Upper lobe of left lung (tissue), 6 donors: ENCODE results near the gene SNAPC1. TPM values are rescaled to one million over a fixed set of nuclear protein-coding genes. Genes with fewer than 3 reads are reported as not detected.

Source experiments
- ATAC-seq, 2 donors: fragments of 200-7000 bp; cut with Tn5 transposase; one replicate each; pipeline ENCODE4 v1.9.1; 2022; ENCODE audit warnings: mild to moderate bottlenecking in 2 of 2, moderate library complexity in 2 of 2; ENCODE audit not compliant: low FRiP score in 2 of 2
- DNase-seq, 2 donors: peaks; one replicate each; pipeline ENCODE4 v3.0.0-alpha.2; 2019 to 2020
- H3K27ac ChIP-seq, 4 donors: fragments of 200-600 bp; sonication (generic); one replicate each; pipeline ENCODE4 v1.5.1; 2016 to 2019
- H3K27me3 ChIP-seq, 4 donors: fragments of 200-600 bp; sonication (generic); one replicate each; pipeline ENCODE4 v1.5.1; 2017 to 2019
- H3K36me3 ChIP-seq, 4 donors: fragments of 200-600 bp; sonication (generic); one replicate each; pipeline ENCODE4 v1.5.1; 2016 to 2019
- H3K4me1 ChIP-seq, 4 donors: fragments of 200-600 bp; sonication (generic); one replicate each; pipeline ENCODE4 v1.5.1; 2018 to 2019
- H3K4me3 ChIP-seq, 4 donors: fragments of 200-600 bp; sonication (generic); one replicate each; pipeline ENCODE4 v1.5.1; 2017 to 2019; ENCODE audit warnings: mild to moderate bottlenecking in 2 of 4, moderate library complexity in 1 of 4
- H3K9me3 ChIP-seq, 4 donors: fragments of 200-600 bp; sonication (generic); one replicate each; pipeline ENCODE4 v1.5.1; 2018 to 2019
- EP300 ChIP-seq, 4 donors: sonication (generic); formaldehyde crosslinking; IDR thresholded peaks; one replicate each; pipeline ENCODE4 v1.5.1; 2017; ENCODE audit warnings: antibody characterized with exemption in 4 of 4, control low read depth in 2 of 4
- POLR2A ChIP-seq, 4 donors: fragments of 450-650 bp; IDR thresholded peaks; one replicate each; pipeline ENCODE4 v1.5.1; 2016 to 2017; ENCODE audit warnings: antibody characterized with exemption in 4 of 4, mild to moderate bottlenecking in 2 of 4
- POLR2AphosphoS5 ChIP-seq, 2 donors: sonication (generic); formaldehyde crosslinking; IDR thresholded peaks; one replicate each; pipeline ENCODE4 v1.5.1; 2017; ENCODE audit warnings: antibody characterized with exemption in 2 of 2
- WGBS, 2 donors: methylation state at CpG; one replicate each; pipeline ENCODE4 v1.1.5; 2017 to 2018; 5-methylcytosine and 5-hydroxymethylcytosine counted together
- total RNA-seq, 6 donors: library from RNA; depleted of rRNA in 4 of 6; stranded (reverse); fragments of >200 nt in 4 of 6; gene quantifications; one replicate each; pipeline versions ENCODE4 v1.1.0 to v1.2.1, GENCODE V29; 2016 to 2021
- TF ChIP-seq, protein P1 (sequence below), 6 experiments: fragments of 450-650 bp in 4 of 6; fragments of 200-600 bp in 2 of 6; sonication (generic) in 2 of 6; IDR thresholded peaks; one replicate each; pipeline ENCODE4 v1.5.1; 2016 to 2019; ENCODE audit warnings: antibody characterized with exemption in 6 of 6
- donor health status: DM: no; HTN: no; CAD: no; lungs with moderate emphysema.
- donor health status: DM: no; HTN: yes; CAD: no; lungs with severe emphysema.

The SNAPC1 gene
- total RNA-seq, 6 donors from 2014 or later = 4.2 to 8.9 (median 4.7) TPM

DNA sequence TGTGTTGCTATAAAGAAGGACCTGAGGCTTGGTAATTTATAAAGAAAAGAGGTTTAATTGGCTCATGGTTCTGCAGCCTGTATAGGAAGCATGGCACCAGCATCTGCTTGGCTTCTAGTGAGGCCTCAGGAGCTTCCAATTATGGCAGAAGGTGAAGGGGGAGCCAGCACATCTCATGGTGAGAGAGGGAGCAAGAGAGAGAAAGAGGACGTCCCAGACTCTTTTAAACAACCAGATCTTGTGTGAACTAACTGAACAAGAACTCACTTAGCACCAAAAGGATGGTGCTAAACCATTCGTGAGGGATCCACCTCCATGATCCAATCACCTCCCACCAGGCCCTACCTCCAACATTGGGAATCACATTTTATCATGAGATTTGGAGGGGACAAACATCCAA is 6.1 kb upstream of the SNAPC1 start:
- DNase-seq (no peak), ATAC-seq (no peak)
- Histone ChIP-seq H3K27me3 (no peaks in the 10 kb centered on the region), H3K4me3 (no peak overlapping the region), H3K4me1 (peaks cover 5 to 12% (median 7%) of the 10 kb centered on the region in 4 donors), H3K27ac (no peak overlapping the region), H3K36me3 (no peaks in the 10 kb centered on the region), H3K9me3 (no peaks in the 10 kb centered on the region)
- 79 to 84% methylated on average over 2 of the region's 2 CpGs for WGBS, 2 donors
- no peak for TF ChIP-seq EP300 (IDR thresholded peaks at IDR 0.05)
- TF ChIP-seq POLR2AphosphoS5 (IDR thresholded peaks at IDR 0.05) = no peak
- TF ChIP-seq POLR2A (IDR thresholded peaks at IDR 0.05) = no peak
- TF ChIP-seq, protein P1, sequence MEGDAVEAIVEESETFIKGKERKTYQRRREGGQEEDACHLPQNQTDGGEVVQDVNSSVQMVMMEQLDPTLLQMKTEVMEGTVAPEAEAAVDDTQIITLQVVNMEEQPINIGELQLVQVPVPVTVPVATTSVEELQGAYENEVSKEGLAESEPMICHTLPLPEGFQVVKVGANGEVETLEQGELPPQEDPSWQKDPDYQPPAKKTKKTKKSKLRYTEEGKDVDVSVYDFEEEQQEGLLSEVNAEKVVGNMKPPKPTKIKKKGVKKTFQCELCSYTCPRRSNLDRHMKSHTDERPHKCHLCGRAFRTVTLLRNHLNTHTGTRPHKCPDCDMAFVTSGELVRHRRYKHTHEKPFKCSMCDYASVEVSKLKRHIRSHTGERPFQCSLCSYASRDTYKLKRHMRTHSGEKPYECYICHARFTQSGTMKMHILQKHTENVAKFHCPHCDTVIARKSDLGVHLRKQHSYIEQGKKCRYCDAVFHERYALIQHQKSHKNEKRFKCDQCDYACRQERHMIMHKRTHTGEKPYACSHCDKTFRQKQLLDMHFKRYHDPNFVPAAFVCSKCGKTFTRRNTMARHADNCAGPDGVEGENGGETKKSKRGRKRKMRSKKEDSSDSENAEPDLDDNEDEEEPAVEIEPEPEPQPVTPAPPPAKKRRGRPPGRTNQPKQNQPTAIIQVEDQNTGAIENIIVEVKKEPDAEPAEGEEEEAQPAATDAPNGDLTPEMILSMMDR (IDR thresholded peaks at IDR 0.05) = no peak

DNA sequence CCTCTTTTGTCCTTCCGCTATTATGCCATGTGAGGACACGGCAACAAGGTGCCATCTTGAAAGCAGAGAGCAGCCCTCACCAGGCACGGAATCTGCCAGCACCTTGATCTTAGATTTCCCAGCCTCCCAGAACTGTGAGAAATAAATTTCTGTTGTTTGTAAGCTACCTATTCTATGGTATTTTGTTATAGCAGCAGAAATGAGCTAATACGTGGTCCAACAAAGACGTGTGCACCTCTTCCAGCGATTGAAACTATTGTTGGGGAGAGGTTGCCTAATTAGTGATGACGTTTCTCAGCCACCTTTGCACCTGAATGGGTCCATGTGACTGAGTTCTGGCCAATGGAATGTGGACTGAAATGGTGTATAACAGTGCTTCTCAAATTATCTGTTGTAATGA is 2.3 kb upstream of the SNAPC1 start:
- H3K9me3 ChIP-seq = no peaks in the 10 kb centered on the region
- DNase-seq (no peak), ATAC-seq (no peak)
- no peak overlapping the region for H3K27ac ChIP-seq
- no peak for TF ChIP-seq EP300 (IDR thresholded peaks at IDR 0.05)
- TF ChIP-seq POLR2AphosphoS5 (IDR thresholded peaks at IDR 0.05) = no peak
- no peak for TF ChIP-seq POLR2A (IDR thresholded peaks at IDR 0.05)
- TF ChIP-seq, protein P1 (IDR thresholded peaks at IDR 0.05) = no peak
- peaks cover 4 to 24% (median 14%) of the 10 kb centered on the region in 4 donors for H3K4me1 ChIP-seq
- no peaks in the 10 kb centered on the region for H3K36me3 ChIP-seq
- H3K4me3 ChIP-seq = no peak overlapping the region
- 83 to 95% methylated on average over 7 of the region's 7 CpGs for WGBS, 2 donors
- no peaks in the 10 kb centered on the region for H3K27me3 ChIP-seq

DNA sequence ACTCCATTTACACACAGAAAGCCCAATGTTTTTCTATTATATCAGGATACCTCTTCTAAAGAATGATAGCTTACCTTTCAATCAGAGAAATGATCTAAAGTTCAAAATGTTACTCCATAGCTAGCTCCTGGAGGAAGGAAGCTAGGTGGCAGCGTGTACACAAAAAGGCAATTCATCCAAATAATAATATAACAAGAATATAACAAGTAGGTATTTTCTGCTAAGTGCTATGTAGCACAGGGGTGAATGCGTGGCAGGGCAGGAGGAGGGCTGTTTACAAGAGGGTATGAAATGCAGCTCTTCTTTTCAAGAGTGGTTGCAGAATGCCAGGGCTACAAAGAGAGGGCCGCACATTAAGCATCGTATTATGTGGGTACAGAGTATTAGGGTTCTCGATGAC is 663 bp upstream of the SNAPC1 start:
- Histone ChIP-seq H3K27ac (peak overlapping the region; percentile 84 to 94 (median 90)), H3K27me3 (no peaks in the 10 kb centered on the region), H3K4me1 (peaks cover 7 to 26% (median 18%) of the 10 kb centered on the region in 4 donors), H3K9me3 (no peaks in the 10 kb centered on the region), H3K4me3 (peak overlapping the region in 3 of 4 donors; percentile 70 to 95 (median 93)), H3K36me3 (no peaks in the 10 kb centered on the region)
- TF ChIP-seq POLR2AphosphoS5 (IDR thresholded peaks at IDR 0.05) (no peak), EP300 (IDR thresholded peaks at IDR 0.05) (no peak), POLR2A (IDR thresholded peaks at IDR 0.05) (no peak)
- TF ChIP-seq, protein P1 (IDR thresholded peaks at IDR 0.05) = no peak
- DNase-seq (no peak), ATAC-seq (peak in 1 of 2 donors; percentile 1)
- WGBS, 2 donors = 55 to 63% methylated on average over 5 of the region's 5 CpGs

DNA sequence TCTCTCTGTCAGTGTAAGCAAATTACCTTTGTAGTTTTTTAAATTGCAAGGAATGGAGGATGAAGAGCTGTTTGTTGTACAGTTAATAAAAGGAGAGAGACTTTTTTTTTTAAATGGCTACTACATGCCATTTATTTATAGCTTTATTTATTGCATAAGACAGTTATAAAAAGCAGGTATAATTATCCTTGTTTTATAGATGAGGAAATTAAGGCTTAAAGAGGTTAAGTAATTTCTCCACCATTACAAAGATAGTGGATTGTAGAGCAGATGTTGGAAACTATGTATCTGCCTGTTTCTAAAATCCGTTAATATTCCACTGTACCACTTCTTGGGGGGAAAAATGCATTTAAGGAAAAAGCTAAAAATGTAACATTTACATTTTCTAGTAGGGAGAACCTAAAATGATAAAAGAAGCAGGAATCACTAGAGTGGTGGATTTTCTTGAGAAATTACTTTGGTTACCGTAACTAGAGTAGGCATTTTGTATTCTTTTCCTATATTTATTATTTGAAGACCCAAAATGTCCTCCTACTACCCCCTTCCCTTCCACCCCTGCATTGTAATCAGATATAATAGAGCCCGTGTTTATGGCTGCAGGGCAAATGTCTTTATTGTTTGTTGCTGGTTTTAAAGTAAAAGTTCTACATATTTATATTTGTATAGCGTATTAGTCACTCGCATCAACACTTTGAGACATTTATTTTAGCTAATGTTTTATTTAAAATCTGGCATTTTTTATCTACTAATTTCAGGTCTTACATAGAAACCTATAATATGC is 2.3 kb downstream of the SNAPC1 start:
- Histone ChIP-seq H3K9me3 (no peaks in the 10 kb centered on the region), H3K4me1 (peaks cover 7 to 27% (median 20%) of the 10 kb centered on the region in 4 donors), H3K36me3 (peaks cover 3 to 14% (median 7%) of the 10 kb centered on the region in 4 donors), H3K4me3 (peak overlapping the region in 1 of 4 donors; percentile 95), H3K27ac (no peak overlapping the region), H3K27me3 (no peaks in the 10 kb centered on the region)
- TF ChIP-seq, protein P1 (IDR thresholded peaks at IDR 0.05) = no peak
- TF ChIP-seq POLR2A (IDR thresholded peaks at IDR 0.05) = no peak
- no peak for TF ChIP-seq EP300 (IDR thresholded peaks at IDR 0.05)
- TF ChIP-seq POLR2AphosphoS5 (IDR thresholded peaks at IDR 0.05) = no peak
- no peak for DNase-seq
- 84 to 86% methylated on average over 5 of the region's 5 CpGs for WGBS, 2 donors
- no peak for ATAC-seq
